NCI-H146 (cell line): ENCODE measurements around the gene TAC1.
"Not testable (repeated sequence)": the region's sequence is repeated elsewhere in the genome, so short reads cannot be mapped to it uniquely, and the experiment has no call there.

Experiments used
- DNase-seq: peaks from one replicate; lab custom pipeline; 2025; lab: John Stamatoyannopoulos, UW

TAC1 gene

GRCh38 chr7:97731736-97732564 lies at the start of gene TAC1:
Gene TAC1, plus strand, starts transcription at chr7:97732086. Its CDS starts 527 bp downstream, at chr7:97732613.
- no peak for DNase-seq

DNA sequence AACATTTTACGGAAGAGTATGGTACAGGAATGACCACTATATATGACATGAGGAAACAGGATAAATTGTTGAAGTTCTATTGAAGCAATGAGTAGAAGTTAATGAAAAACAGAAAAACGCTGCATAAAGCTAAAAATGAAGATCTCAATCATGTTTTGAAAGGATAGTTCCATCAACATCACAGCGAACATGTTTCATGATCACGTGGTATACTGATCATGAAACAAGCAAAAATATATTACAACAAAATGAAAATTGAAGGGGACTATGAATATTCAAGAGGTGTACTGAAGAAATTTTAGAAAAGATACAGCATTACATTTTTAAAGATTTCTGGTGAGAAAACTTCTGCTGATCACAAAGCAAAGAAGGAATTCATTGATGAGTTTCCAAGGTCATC lies 45.9 kb upstream of the TAC1 start:
- no peak for DNase-seq

DNA sequence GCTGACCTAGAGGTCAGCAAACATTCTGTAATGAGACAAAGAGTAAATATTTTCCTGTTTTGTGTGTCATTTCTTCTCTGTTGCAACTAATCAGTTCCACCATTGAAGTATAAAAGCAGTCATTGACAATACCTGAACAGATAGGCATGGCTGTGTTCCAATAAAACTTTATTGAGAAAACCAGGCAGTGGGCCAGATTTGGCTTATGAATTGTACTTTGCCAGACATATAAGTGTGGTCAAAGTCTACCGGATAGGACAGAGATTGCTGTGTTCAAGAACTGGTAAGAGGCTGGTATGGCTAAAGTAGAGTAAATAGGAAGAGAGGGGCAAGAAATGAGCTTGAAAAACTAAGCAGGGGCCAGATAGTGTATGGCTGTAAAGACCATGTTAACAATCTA lies 38.3 kb upstream of the TAC1 start:
- DNase-seq, result no peak

DNA sequence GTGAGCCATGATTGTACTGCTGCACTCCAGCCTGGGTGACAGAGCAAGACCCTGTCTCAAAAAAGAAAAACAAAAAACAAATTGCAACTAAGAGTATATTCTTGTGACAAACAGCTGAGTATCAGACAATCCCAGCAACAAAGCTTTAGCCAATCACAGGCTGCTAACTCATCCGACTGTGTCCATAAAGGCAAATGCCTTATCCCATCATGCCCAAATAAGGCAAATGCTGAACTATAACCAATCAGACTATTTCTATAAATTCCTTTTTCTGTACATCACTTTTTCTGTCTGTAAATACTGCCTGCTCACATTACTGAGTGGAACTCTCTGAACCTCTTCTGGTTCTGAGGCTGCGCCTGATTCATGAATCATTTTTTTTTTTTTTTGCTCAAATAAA lies 37.5 kb upstream of the TAC1 start:
- DNase-seq, result no peak

DNA sequence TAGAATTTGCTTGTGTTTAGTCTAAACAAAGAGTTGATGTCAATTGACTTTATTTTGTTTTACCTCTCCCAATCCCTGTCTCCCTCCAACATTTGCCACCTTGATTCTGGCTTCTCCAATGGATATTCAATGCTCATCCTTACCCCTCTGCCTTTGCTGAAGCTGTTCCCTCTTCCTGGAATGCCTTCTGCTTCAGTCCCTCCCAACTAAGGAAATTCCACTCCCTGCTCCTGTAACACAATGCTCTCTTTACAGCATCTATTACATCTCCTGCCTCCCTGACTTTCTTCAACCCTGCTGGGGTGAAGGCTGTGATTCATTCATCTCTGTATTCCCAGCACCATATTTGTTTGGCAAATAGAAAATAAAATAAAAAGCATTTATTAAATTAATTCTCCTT lies 34.5 kb upstream of the TAC1 start:
- DNase-seq, result no peak

- DNase-seq, result no peak
These were observed 9.5 kb upstream of the TAC1 start for GRCh38 chr7:97722386-97722785.

DNA sequence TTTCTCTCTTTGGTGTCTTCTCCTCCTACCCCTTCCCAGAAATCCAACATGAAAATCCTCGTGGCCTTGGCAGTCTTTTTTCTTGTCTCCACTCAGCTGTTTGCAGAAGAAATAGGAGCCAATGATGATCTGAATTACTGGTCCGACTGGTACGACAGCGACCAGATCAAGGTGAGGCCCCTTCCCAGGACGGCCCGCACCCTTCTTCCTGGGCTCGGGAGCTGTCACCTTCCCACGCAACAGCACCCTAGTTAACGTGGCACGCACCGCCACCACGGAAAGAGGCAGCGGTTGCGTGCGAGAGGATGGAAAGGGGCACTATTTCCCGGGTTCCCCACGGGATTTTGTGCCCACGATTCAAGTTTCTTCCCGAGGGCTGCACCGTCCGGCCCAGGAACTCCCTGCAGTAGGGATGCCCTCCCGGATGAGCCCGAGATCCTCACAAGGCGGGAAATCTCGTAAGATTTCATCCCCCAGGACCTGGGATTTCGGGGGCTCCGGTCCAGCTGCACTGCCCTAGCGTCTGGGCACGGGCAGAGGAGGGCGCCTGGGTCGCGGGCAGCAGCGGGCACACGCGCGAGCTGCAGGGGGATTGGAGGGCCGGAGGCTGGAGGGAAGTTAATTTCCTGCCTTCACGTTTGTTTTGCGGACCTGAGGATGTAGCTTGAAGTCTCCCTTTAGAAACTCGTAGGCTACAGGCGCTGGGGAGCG lies 834 bp downstream of the TAC1 start:
- no peak for DNase-seq

DNA sequence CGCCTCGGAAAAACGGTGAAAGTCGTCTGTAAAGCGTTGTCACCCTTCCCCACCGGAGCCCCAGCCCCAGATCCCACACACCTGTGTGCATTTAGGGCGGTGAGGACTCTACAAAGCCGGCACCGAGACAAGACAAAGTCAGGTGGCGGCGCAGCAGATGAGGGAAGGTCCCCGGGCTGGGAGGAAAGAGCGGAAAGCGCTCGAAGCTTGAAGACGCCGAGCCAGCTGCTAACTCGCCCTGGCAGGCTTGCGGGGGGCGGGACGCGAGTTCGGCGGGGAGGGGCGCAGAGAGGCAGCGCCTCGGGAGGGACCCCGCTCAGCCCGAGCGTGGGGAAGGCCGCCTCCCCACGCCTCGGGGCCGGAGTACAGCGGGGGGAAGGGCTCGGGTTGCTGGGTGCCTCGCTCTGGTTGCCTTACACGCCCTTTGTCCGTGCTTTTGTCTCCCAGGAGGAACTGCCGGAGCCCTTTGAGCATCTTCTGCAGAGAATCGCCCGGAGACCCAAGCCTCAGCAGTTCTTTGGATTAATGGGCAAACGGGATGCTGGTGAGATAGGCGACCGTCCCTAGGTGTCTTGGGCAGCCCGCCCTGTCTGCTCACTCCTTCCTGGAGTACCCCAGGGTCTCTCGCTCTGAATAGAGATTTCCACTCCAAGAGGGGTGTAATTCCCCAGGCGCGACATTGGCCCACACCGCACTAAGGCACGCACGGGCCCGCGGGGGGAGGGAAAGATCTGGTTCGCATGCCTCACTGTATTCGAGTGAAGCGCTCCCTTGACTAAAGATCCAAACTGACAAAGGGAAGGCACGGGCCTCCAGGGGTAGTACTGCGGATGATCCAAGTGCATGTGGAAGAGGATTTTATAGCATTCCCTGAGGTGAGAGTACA lies 1.6 kb downstream of the TAC1 start:
- peak; percentile 4 for DNase-seq

GRCh38 chr7:97734255-97734654 lies 2.4 kb downstream of the TAC1 start:
- no peak for DNase-seq

- no peak for DNase-seq
These were observed 3.2 kb downstream of the TAC1 start for GRCh38 chr7:97735075-97735474.

- no peak for DNase-seq
These were observed 16.6 kb downstream of the TAC1 start for GRCh38 chr7:97748482-97748881.

DNA sequence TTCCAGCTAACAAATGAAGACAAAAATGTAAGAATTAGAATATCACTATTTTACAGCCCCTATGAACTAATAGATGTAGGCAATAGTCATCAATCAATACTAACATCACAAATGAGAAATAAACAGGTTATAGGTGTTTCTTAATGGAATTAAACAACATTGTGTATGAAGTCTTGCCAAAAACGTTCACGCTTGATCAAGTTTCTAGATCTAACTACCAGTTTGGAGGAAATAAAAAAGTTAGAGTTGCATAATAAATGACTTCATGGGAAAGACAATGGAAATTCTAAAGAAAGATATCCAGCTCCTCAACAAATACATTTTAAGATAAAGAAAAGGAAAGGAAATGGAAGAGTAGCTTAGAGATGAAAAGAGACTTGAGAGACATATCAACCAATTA lies 19.7 kb downstream of the TAC1 start:
- DNase-seq, result no peak

- no peak for DNase-seq
These were observed 20.3 kb downstream of the TAC1 start for GRCh38 chr7:97752215-97752614.

DNA sequence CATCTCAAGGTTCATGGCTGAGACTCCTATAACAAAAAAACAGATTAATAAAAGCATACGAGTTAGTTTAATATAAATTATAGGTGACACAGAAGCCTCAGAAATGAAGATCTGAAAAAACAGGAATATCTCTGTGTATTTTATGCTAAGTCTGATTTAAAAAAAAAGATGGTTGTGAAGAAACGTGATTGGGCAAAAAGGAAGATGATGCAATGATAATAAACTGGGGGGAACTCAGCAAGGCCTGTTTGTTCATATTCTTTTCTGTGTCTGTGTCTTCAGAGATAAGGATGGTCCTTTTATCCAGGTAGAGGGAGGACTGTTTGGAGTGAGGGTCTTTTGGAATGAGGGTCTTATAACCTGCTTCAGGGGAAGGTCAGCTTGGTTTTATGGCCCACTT lies 25.9 kb downstream of the TAC1 start:
- DNase-seq, result no peak

- DNase-seq, result no peak
These were observed 39.0 kb downstream of the TAC1 start for GRCh38 chr7:97770850-97771249.

GRCh38 chr7:97771576-97771975 lies 39.7 kb downstream of the TAC1 start:
- DNase-seq, result no peak

DNA sequence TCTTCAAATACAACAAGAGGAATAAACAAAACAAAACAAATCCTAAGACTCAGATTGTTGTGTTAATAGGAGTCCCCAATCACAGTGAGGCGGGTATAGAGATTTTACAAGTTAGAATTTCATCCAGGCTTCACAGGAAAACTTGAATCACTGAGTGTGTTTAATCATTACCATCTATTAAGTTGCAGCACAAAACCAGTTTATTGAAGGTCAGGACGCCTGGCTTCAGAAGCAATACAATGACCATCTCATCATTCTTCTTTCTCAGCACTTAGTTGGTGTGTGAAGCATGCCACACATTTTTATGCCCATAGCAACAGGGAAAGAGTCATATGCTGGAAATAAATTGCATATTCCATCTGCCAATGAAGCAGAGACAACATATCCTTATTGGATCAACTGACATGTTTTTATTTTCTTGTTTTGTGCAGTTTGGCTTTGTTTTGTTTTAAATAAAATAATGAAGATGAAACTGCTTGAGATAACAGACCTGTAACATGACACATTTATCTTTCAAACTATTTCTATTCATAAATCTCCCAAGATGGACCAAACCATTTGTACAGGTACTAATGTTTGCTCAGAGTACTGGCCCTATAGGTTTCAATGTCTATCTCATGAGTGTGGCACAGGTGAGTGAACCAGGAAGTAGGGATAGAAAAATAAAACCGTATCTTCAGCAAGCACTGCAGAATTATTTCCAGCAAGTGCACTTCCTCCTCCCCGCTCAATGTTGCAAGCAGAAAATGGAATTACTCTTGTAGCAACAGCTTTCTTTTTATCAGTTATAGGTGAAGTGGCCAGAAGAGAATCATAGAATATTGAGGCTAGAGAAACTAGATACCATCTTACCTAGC lies 40.4 kb downstream of the TAC1 start:
- DNase-seq, result no peak

DNA sequence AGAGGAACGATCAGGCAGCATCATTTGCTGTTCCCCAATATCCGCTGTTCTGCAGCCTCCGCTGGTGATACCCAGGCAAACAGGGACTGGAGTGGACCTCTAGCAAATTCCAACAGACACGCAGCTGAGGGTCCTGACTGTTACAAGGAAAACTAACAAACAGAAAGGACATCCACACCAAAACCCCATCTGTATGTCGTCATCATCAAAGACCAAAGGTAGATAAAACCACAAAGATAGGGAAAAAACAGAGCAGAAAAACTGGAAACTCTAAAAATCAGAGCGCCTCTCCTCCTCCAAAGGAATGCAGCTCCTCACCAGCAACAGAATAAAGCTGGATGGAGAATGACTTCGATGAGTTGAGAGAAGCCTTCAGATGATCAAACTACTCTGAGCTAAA lies 54.5 kb downstream of the TAC1 start:
- not testable (repeated sequence) for DNase-seq
